SK-N-SH (cell line): Measurements from ENCODE around the gene DNASE1L2. TPM values are rescaled to one million over a fixed set of nuclear protein-coding genes. Genes with fewer than 3 reads are reported as not detected.

Experiments used
- CTCF ChIA-PET: fragments of 300-600, 350-600 bp; formaldehyde crosslinking; extraction: SDS; loops from one replicate; lab custom pipeline; 2021; lab: Yijun Ruan, JAX
- POLR2A ChIA-PET: fragments of 350-600 bp; sonication (Branson Sonifier 250); formaldehyde crosslinking; extraction: SDS; loops from one replicate; lab custom pipeline; 2020; ENCODE audit warnings: antibody characterized with exemption, inconsistent platforms; lab: Yijun Ruan, JAX
- DNase-seq: peaks from one replicate; pipeline ENCODE4 v3.0.0; 2012
- H2AFZ ChIP-seq: fragments of 200-600 bp; sonication (generic); 2 replicates; pipeline ENCODE4 v1.8.1; 2016; ENCODE audit warnings: antibody characterized with exemption, mild to moderate bottlenecking, low read depth
- H3F3A ChIP-seq: fragments of 200-600 bp; sonication (generic); replicated peaks from 2 replicates; pipeline ENCODE3; 2016; ENCODE audit warnings: antibody characterized with exemption, mild to moderate bottlenecking; ENCODE audit not compliant: insufficient read depth
- H3K27ac ChIP-seq, 2 experiments: fragments of 200-500 bp in 1 of 2; fragments of 200-600 bp in 1 of 2; sonication (Bioruptor generic) in 1 of 2; sonication (generic), shearing (Covaris generic) in 1 of 2; 2 replicates each; pipeline versions ENCODE4 v1.5.1 to v1.6.1; 2014 to 2016; ENCODE audit warnings: low read depth in 2 of 2, inconsistent platforms in 1 of 2, low read length in 1 of 2, mild to moderate bottlenecking in 1 of 2, mixed read lengths in 1 of 2
- H3K27me3 ChIP-seq: fragments of 200-600 bp; sonication (generic), shearing (Covaris generic); 2 replicates; pipeline ENCODE4 v1.6.1; 2016; ENCODE audit warnings: mixed run types; ENCODE audit not compliant: insufficient read depth
- H3K36me3 ChIP-seq, 2 experiments: fragments of 200-500 bp in 1 of 2; fragments of 200-600 bp in 1 of 2; sonication (Bioruptor generic) in 1 of 2; sonication (generic) in 1 of 2; replicated peaks in 1 of 2; 2 replicates each; pipeline versions ENCODE3 to v1.5.1; 2014 to 2016; ENCODE audit warnings: low read length in 1 of 2, mild to moderate bottlenecking in 1 of 2; ENCODE audit not compliant: insufficient read depth in 2 of 2, control insufficient read depth in 1 of 2
- H3K4me1 ChIP-seq, 2 experiments: fragments of 200-500 bp in 1 of 2; fragments of 200-600 bp in 1 of 2; sonication (Bioruptor generic) in 1 of 2; sonication (generic), shearing (Covaris generic) in 1 of 2; 2 replicates each; pipeline versions ENCODE4 v1.5.1 to v1.6.1; 2014 to 2016; ENCODE audit warnings: low read depth in 1 of 2, low read length in 1 of 2, mixed run types in 1 of 2; ENCODE audit not compliant: insufficient read depth in 2 of 2, control insufficient read depth in 1 of 2
- H3K4me2 ChIP-seq: fragments of 200-600 bp; sonication (generic), shearing (Covaris generic); 2 replicates; pipeline ENCODE4 v1.6.1; 2017; ENCODE audit warnings: mixed run types
- H3K4me3 ChIP-seq, 2 experiments: fragments of 200-500 bp in 1 of 2; fragments of 200-600 bp in 1 of 2; sonication (Bioruptor generic) in 1 of 2; sonication (generic), shearing (Covaris generic) in 1 of 2; 2 replicates each; pipeline versions ENCODE4 v1.5.1 to v1.8.1; 2014 to 2016; ENCODE audit warnings: low read depth in 2 of 2, inconsistent platforms in 1 of 2, low read length in 1 of 2, mild to moderate bottlenecking in 1 of 2, mixed read lengths in 1 of 2, moderate library complexity in 1 of 2
- H3K79me2 ChIP-seq: fragments of 200-600 bp; sonication (generic); 2 replicates; pipeline ENCODE4 v1.8.1; 2017; ENCODE audit warnings: mild to moderate bottlenecking; ENCODE audit not compliant: insufficient read depth
- H3K9ac ChIP-seq: fragments of 200-600 bp; sonication (generic); 2 replicates; pipeline ENCODE4 v1.6.1; 2017; ENCODE audit warnings: mixed run types
- H3K9me2 ChIP-seq: fragments of 200-600 bp; sonication (generic); 2 replicates; pipeline ENCODE4 v1.6.1; 2017; ENCODE audit warnings: mixed run types
- H3K9me3 ChIP-seq: fragments of 200-600 bp; sonication (generic); 2 replicates; pipeline ENCODE4 v1.6.1; 2017; ENCODE audit warnings: mixed run types, mild to moderate bottlenecking, moderate library complexity
- H4K20me1 ChIP-seq: fragments of 200-600 bp; sonication (generic); 2 replicates; pipeline ENCODE4 v1.6.1; 2017; ENCODE audit warnings: mild to moderate bottlenecking, mixed run types; ENCODE audit not compliant: insufficient read depth
- CHD2 ChIP-seq: fragments of 150-350 bp; IDR thresholded peaks from 2 replicates; pipeline ENCODE4 v1.6.1; 2018; ENCODE audit warnings: low read length; ENCODE audit not compliant: partially characterized antibody
- CTCF ChIP-seq: fragments of 200-600 bp; sonication (generic); IDR thresholded peaks from 2 replicates; pipeline ENCODE4 v1.6.1; 2017; ENCODE audit warnings: antibody characterized with exemption, mild to moderate bottlenecking, moderate library complexity
- EP300 ChIP-seq, 2 experiments: IDR thresholded peaks; 2 replicates each; pipeline versions ENCODE4 v1.4.0 to v1.6.1; 2012; ENCODE audit warnings: borderline replicate concordance in 1 of 2, low read depth in 1 of 2, low read length in 1 of 2
- FOXM1 ChIP-seq: IDR thresholded peaks from 2 replicates; pipeline ENCODE4 v1.4.0; 2012; ENCODE audit warnings: low read depth, mild to moderate bottlenecking
- GATA2 ChIP-seq: sonication (generic); formaldehyde crosslinking; IDR thresholded peaks from 2 replicates; pipeline ENCODE4 v1.5.0; 2020; ENCODE audit warnings: mild to moderate bottlenecking, missing genetic modification reagents
- IRF3 ChIP-seq: fragments of 150-350 bp; IDR thresholded peaks from 2 replicates; pipeline ENCODE4 v1.6.1; 2016; ENCODE audit warnings: mild to moderate bottlenecking, low read depth, low read length
- JUND ChIP-seq: IDR thresholded peaks from 2 replicates; pipeline ENCODE4 v1.4.0; 2012
- MEF2A ChIP-seq: IDR thresholded peaks from 2 replicates; pipeline ENCODE4 v1.4.0; 2012; ENCODE audit warnings: low read depth, borderline replicate concordance
- NFIC ChIP-seq: IDR thresholded peaks from 2 replicates; pipeline ENCODE4 v1.4.0; 2012; ENCODE audit warnings: borderline replicate concordance
- NRF1 ChIP-seq: IDR thresholded peaks from 2 replicates; pipeline ENCODE4 v1.6.1; 2012; ENCODE audit warnings: low read depth, mild to moderate bottlenecking, low read length
- RAD21 ChIP-seq: IDR thresholded peaks from 2 replicates; pipeline ENCODE4 v1.6.1; 2012; ENCODE audit warnings: mild to moderate bottlenecking, low read length
- REST ChIP-seq: IDR thresholded peaks from 2 replicates; pipeline ENCODE4 v1.6.1; 2012; ENCODE audit warnings: mild to moderate bottlenecking, low read depth, low read length, moderate library complexity
- RFX5 ChIP-seq: IDR thresholded peaks from 2 replicates; pipeline ENCODE4 v1.6.1; 2012; ENCODE audit warnings: mild to moderate bottlenecking, improper control_type of control experiment, low read length
- RXRA ChIP-seq: IDR thresholded peaks from 2 replicates; pipeline ENCODE4 v1.4.0; 2012; ENCODE audit warnings: low read depth, mild to moderate bottlenecking, borderline replicate concordance
- TCF12 ChIP-seq: IDR thresholded peaks from 2 replicates; pipeline ENCODE4 v1.4.0; 2012
- USF2 ChIP-seq: fragments of 150-350 bp; IDR thresholded peaks from 2 replicates; pipeline ENCODE4 v1.6.1; 2017; ENCODE audit warnings: antibody characterized with exemption, low read length, low read depth, borderline replicate concordance
- ZBTB33 ChIP-seq: IDR thresholded peaks from 2 replicates; pipeline ENCODE4 v1.4.0; 2012; ENCODE audit warnings: low read depth, borderline replicate concordance
- WGBS: methylation state at CpG from one replicate; pipeline ENCODE4 v1.1.6; 2017; ENCODE audit warnings: low lambda C conversion rate; 5-methylcytosine and 5-hydroxymethylcytosine counted together
- polyA plus RNA-seq, 3 experiments: library from polyadenylated mRNA; depleted of rRNA; stranded (reverse); fragments of >200 nt; gene quantifications; 2 replicates each; pipeline ENCODE4 v1.2.3, GENCODE V29; 2012

DNASE1L2 gene
- polyA plus RNA-seq, 1 of the 3 experiments (the other 2 are of a cell fraction): 2.5 TPM

GRCh38 chr16:2234813-2235170 is 1.5 kb upstream of the DNASE1L2 start (continued):
- TF ChIP-seq REST (no peak), MEF2A (no peak), GATA2 (CRISPR knock-in tag) (no peak)
- TF ChIP-seq, all 33 proteins: peak for 0

- Histone ChIP-seq H3K9me3 (no peaks in the 10 kb centered on the region), H3F3A (peaks cover 6% of the 10 kb centered on the region), H3K9me2 (no peaks in the 10 kb centered on the region), H3K9ac (no peak overlapping the region), H3K27me3 (no peaks in the 10 kb centered on the region), H4K20me1 (no peaks in the 10 kb centered on the region), H3K79me2 (no peaks in the 10 kb centered on the region), H2AFZ (no peak overlapping the region), H3K36me3 (peaks cover 0 to 53% of the 10 kb centered on the region in 2 experiments), H3K27ac (no peak overlapping the region), H3K4me1 (peaks cover 0 to 3% of the 10 kb centered on the region in 2 experiments; a peak in 1 of 4 replicates), H3K4me3 (no peak overlapping the region), H3K4me2 (no peak overlapping the region)
- TF ChIP-seq EP300 (IDR thresholded peaks at IDR 0.05; ENCODE audit: borderline replicate concordance in 1 of 2, low read depth in 1 of 2, low read length in 1 of 2): no peak
- no peak for TF ChIP-seq ZBTB33
- TF ChIP-seq FOXM1: no peak
- TF ChIP-seq RXRA: no peak
- TF ChIP-seq MEF2A: no peak
- no peak for TF ChIP-seq IRF3
- no peak for TF ChIP-seq NRF1
- no peak for TF ChIP-seq JUND
- TF ChIP-seq GATA2 (CRISPR knock-in tag): no peak
- no peak for TF ChIP-seq TCF12
- no peak for TF ChIP-seq USF2
- TF ChIP-seq CTCF: no peak
- TF ChIP-seq CHD2: no peak
- no peak for TF ChIP-seq RFX5
- no peak for TF ChIP-seq REST
- TF ChIP-seq NFIC: no peak
- TF ChIP-seq RAD21: no peak
- POLR2A ChIA-PET: interaction anchor here (0.5 kb wide), 1 partner anchor 16 kb away, joined by 3 read pairs; no protein-coding TSS in a partner anchor
- DNase-seq: peak; percentile 22
- CTCF ChIA-PET: interaction anchor here (0.6 kb wide), 1 partner anchor 16 kb away, joined by 3 read pairs; the partner anchor contains the start of gene ECI1
- 94% methylated on average over 28 of the region's 28 CpGs for WGBS
Observed at GRCh38 chr16:2235234-2235651, 1.0 kb upstream of the DNASE1L2 start.
